HepG2 (cell line): ENCODE data around the gene TFPI. TPM values are rescaled to one million over a fixed set of nuclear protein-coding genes. Genes with fewer than 3 reads are reported as not detected.

ENCODE experiments used
- ATAC-seq: fragments of 200-7000 bp; cut with Tn5 transposase; 3 replicates; pipeline ENCODE4 v1.9.1; 2020; ENCODE audit warnings: mild to moderate bottlenecking, moderate library complexity
- BruUV-seq: library from RNA; stranded (reverse); fragments of 400-500 nt; replicated peaks from 2 replicates; lab custom pipeline; 2021; lab: Mats Ljungman, UMichigan
- CTCF ChIA-PET: fragments of 300-600 bp; formaldehyde crosslinking; extraction: SDS; loops from one replicate; lab custom pipeline; 2021; ENCODE audit warnings: low total read pairs, inconsistent platforms, low intra/inter-chr PET ratio; lab: Yijun Ruan, JAX
- POLR2A ChIA-PET: fragments of 350-600 bp; sonication (Branson Sonifier 250); formaldehyde crosslinking; loops from one replicate; lab custom pipeline; 2020; ENCODE audit warnings: antibody characterized with exemption, inconsistent platforms; lab: Yijun Ruan, JAX
- DNase-seq: peaks from one replicate; pipeline ENCODE4 v3.0.0-alpha.2; 2015; ENCODE audit warnings: low spot score
- FAIRE-seq: peaks from 3 replicates; lab custom pipeline; 2011; peaks lifted over from hg19 to GRCh38; lab: Jason Lieb, UNC
- H2AFZ ChIP-seq: one replicate; pipeline ENCODE4 v1.6.1; 2011; ENCODE audit warnings: low read length, inconsistent platforms
- H3K27ac ChIP-seq: fragments of 300-600 bp; 3 replicates; pipeline ENCODE4 v1.8.0; 2011; ENCODE audit warnings: mixed run types, mild to moderate bottlenecking, mixed read lengths, low read length, inconsistent platforms; ENCODE audit not compliant: insufficient read depth; ENCODE audit errors: extremely low read length
- H3K27me3 ChIP-seq, 2 experiments: fragments of 200-600 bp in 1 of 2; 2 replicates in 1 of 2; 3 replicates in 1 of 2; pipeline versions ENCODE4 v1.6.0 to v1.8.0; 2011; ENCODE audit warnings: low read length in 2 of 2, mild to moderate bottlenecking in 2 of 2, moderate library complexity in 2 of 2, inconsistent platforms in 1 of 2; ENCODE audit not compliant: insufficient read depth in 2 of 2, control insufficient read depth in 1 of 2
- H3K36me3 ChIP-seq, 2 experiments: fragments of 200-600 bp in 1 of 2; replicated peaks in 1 of 2; 2 replicates in 1 of 2; 3 replicates in 1 of 2; pipeline versions ENCODE4 v1.5.1 to v1.8.0; 2011; ENCODE audit warnings: low read length in 2 of 2, inconsistent platforms in 1 of 2; ENCODE audit not compliant: insufficient read depth in 2 of 2, control insufficient read depth in 1 of 2
- H3K4me1 ChIP-seq: 2 replicates; pipeline ENCODE4 v1.5.1; 2012; ENCODE audit warnings: low read length, inconsistent platforms; ENCODE audit not compliant: insufficient read depth
- H3K4me2 ChIP-seq: 2 replicates; pipeline ENCODE4 v1.6.0; 2011; ENCODE audit warnings: low read depth, low read length, inconsistent platforms
- H3K4me3 ChIP-seq, 3 experiments: fragments of 200-600 bp in 1 of 3; sonication (generic), shearing (Covaris generic) in 1 of 3; replicated peaks in 1 of 3; 2 replicates each; pipeline ENCODE4 v1.5.1; 2011 to 2016; ENCODE audit warnings: low read length in 3 of 3, inconsistent platforms in 2 of 3, low read depth in 2 of 3, mild to moderate bottlenecking in 2 of 3, control low read depth in 1 of 3, mixed read lengths in 1 of 3; ENCODE audit not compliant: insufficient read depth in 1 of 3
- H3K79me2 ChIP-seq: one replicate; pipeline ENCODE4 v1.6.1; 2011; ENCODE audit warnings: low read length, inconsistent platforms; ENCODE audit not compliant: insufficient read depth
- H3K9ac ChIP-seq: 2 replicates; pipeline ENCODE4 v1.6.0; 2011; ENCODE audit warnings: mild to moderate bottlenecking, low read depth, low read length, inconsistent platforms; ENCODE audit not compliant: insufficient read depth
- H3K9me3 ChIP-seq: 2 replicates; pipeline ENCODE4 v1.5.1; 2012; ENCODE audit warnings: mild to moderate bottlenecking, low read length
- H4K20me1 ChIP-seq: 2 replicates; pipeline ENCODE4 v1.6.0; 2011; ENCODE audit warnings: inconsistent platforms, mild to moderate bottlenecking, low read length, moderate library complexity; ENCODE audit not compliant: insufficient read depth
- ARID5B ChIP-seq: IDR thresholded peaks from 2 replicates; pipeline ENCODE4 v1.4.0; 2020; ENCODE audit warnings: mild to moderate bottlenecking, missing genetic modification reagents
- ATF1 ChIP-seq: IDR thresholded peaks from 2 replicates; pipeline ENCODE4 v1.6.1; 2016; ENCODE audit warnings: mild to moderate bottlenecking, control low read depth
- CREB1 ChIP-seq, 2 experiments: fragments of 450-650 bp in 1 of 2; IDR thresholded peaks; 2 replicates each; pipeline ENCODE4 v1.6.1; 2016 to 2017; ENCODE audit warnings: control low read depth in 1 of 2, mild to moderate bottlenecking in 1 of 2, missing compliant biosample characterization in 1 of 2, missing genetic modification characterization in 1 of 2
- DR1 ChIP-seq: sonication (generic); formaldehyde crosslinking; IDR thresholded peaks from 2 replicates; pipeline ENCODE4 v1.8.0; 2021; ENCODE audit warnings: mild to moderate bottlenecking, missing genetic modification reagents, inconsistent platforms
- ELF4 ChIP-seq: sonication (generic); formaldehyde crosslinking; IDR thresholded peaks from 2 replicates; pipeline ENCODE4 v1.5.0; 2020; ENCODE audit warnings: missing genetic modification reagents, mild to moderate bottlenecking, moderate library complexity, borderline replicate concordance
- GFI1 ChIP-seq: sonication (generic); formaldehyde crosslinking; IDR thresholded peaks from 2 replicates; pipeline ENCODE4 v1.5.0; 2020; ENCODE audit warnings: missing genetic modification reagents, mild to moderate bottlenecking, borderline replicate concordance
- KDM6A ChIP-seq: IDR thresholded peaks from 2 replicates; pipeline ENCODE4 v1.6.1; 2016; ENCODE audit warnings: low read depth
- LCORL ChIP-seq, 2 experiments: fragments of 450-650 bp in 1 of 2; sonication (generic) in 1 of 2; formaldehyde crosslinking in 1 of 2; IDR thresholded peaks; 2 replicates each; pipeline versions ENCODE4 v1.5.0 to v1.6.1; 2017 to 2020; ENCODE audit warnings: antibody characterized with exemption in 1 of 2, missing genetic modification reagents in 1 of 2
- MXI1 ChIP-seq: IDR thresholded peaks from 3 replicates; pipeline ENCODE4 v1.6.1; 2012; ENCODE audit warnings: low read depth, low read length, inconsistent platforms, borderline replicate concordance
- NFE2 ChIP-seq: sonication (generic); formaldehyde crosslinking; IDR thresholded peaks from 2 replicates; pipeline ENCODE4 v1.4.0; 2020; ENCODE audit warnings: missing genetic modification reagents
- PAF1 ChIP-seq: IDR thresholded peaks from 2 replicates; pipeline ENCODE4 v1.6.1; 2016; ENCODE audit warnings: missing genetic modification reagents, missing compliant biosample characterization
- PAX8 ChIP-seq: sonication (generic); formaldehyde crosslinking; IDR thresholded peaks from 2 replicates; pipeline ENCODE4 v1.8.0; 2022; ENCODE audit warnings: mild to moderate bottlenecking, missing genetic modification reagents, borderline replicate concordance
- SMAD3 ChIP-seq: sonication (generic); formaldehyde crosslinking; IDR thresholded peaks from 2 replicates; pipeline ENCODE4 v1.4.0; 2020; ENCODE audit warnings: missing genetic modification reagents
- TBP ChIP-seq: sonication (generic); formaldehyde crosslinking; IDR thresholded peaks from 2 replicates; pipeline ENCODE4 v1.5.0; 2020; ENCODE audit warnings: missing genetic modification reagents
- TIGD3 ChIP-seq: sonication (generic); formaldehyde crosslinking; IDR thresholded peaks from 2 replicates; pipeline ENCODE4 v1.5.1; 2020; ENCODE audit warnings: mild to moderate bottlenecking, missing genetic modification reagents, borderline replicate concordance
- YEATS2 ChIP-seq: sonication (generic); formaldehyde crosslinking; IDR thresholded peaks from 2 replicates; pipeline ENCODE4 v1.4.0; 2020; ENCODE audit warnings: missing genetic modification reagents, borderline replicate concordance
- ZNF260 ChIP-seq: sonication (generic); formaldehyde crosslinking; IDR thresholded peaks from 2 replicates; pipeline ENCODE4 v1.4.0; 2020; ENCODE audit warnings: missing genetic modification reagents, low read depth, mild to moderate bottlenecking, borderline replicate concordance
- ZSCAN29 ChIP-seq: sonication (generic); formaldehyde crosslinking; conservative IDR thresholded peaks from 2 replicates; pipeline ENCODE4 v1.4.0; 2020; ENCODE audit warnings: mild to moderate bottlenecking, missing genetic modification reagents
- WGBS: methylation state at CpG from one replicate; pipeline ENCODE4 v1.1.6; 2017; ENCODE audit warnings: low lambda C conversion rate; 5-methylcytosine and 5-hydroxymethylcytosine counted together
- in situ Hi-C: cut with HindIII; loops from 2 replicates; pipeline ENCODE4 v1.10.0; 2017; ENCODE audit warnings: low pct_unique_long_range_greater_than_20kb; ENCODE audit not compliant: extremely low pct_ligation_motif_present
- intact Hi-C: fragments of 100-400 bp; cut with micrococcal nuclease; formaldehyde crosslinking; loops from one replicate; pipeline ENCODE4 v1.10.0; 2022; ENCODE audit not compliant: unreplicated experiment
- polyA plus RNA-seq, 8 experiments: library from polyadenylated mRNA; depleted of rRNA in 3 of 8; stranded (reverse) in 7 of 8; unstranded in 1 of 8; fragments of >200 nt; fragmentation: Illumina TruSeq in 4 of 8; extraction: Trizol in 4 of 8; gene quantifications; 2 replicates each; pipeline versions ENCODE4 v1.2.1 to v1.2.3, GENCODE V29; 2011 to 2016; ENCODE audit warnings: low read depth in 4 of 8, missing spikeins in 1 of 8, mixed read lengths in 1 of 8; ENCODE audit not compliant: insufficient read depth in 1 of 8
- total RNA-seq, 5 experiments: library from RNA; depleted of rRNA; stranded (reverse); fragments of >200 nt; fragmentation: Illumina TruSeq; extraction: Trizol; gene quantifications; 2 replicates each; pipeline ENCODE4 v1.2.3, GENCODE V29; 2016; ENCODE audit warnings: low read depth in 1 of 5
- TF ChIP-seq, protein P1 (sequence below): sonication (generic); formaldehyde crosslinking; IDR thresholded peaks from 2 replicates; pipeline ENCODE4 v1.5.1; 2020; ENCODE audit warnings: missing genetic modification reagents, mild to moderate bottlenecking, borderline replicate concordance

The TFPI gene
- total and polyA plus RNA-seq, 2 of the 13 experiments (the other 11 are each of a cell fraction or from before 2014, with no cell fraction given) = 301 to 436 TPM

DNA sequence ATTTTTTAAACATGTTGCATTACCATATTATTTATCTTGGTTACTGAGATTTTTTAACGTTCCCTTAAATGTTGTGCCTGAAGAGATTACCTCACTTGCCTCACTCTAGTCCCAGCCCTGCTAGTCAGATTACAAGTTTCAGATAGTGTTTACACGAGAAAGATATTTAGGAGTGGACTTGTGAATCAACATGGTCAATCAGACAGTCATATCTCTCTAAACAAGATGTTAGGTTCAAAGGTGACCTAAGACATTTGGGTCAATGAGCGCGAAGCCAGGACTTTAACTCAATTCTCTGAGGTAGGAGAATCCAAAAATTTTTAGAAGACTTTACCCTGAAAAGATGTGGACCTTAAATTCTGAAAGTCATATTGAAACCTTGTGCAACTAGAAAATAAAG, 91.4 kb downstream of the TFPI start:
- DNase-seq = peak; percentile 18
- in situ Hi-C loops = no loop called here
- BruUV-seq = no TSS peak
- ATAC-seq = no peak; the same call in 2 of the 3 replicates
- FAIRE-seq = no peak
- Histone ChIP-seq H3K9ac (no peak overlapping the region), H4K20me1 (no peaks in the 10 kb centered on the region), H3K79me2 (no peaks in the 10 kb centered on the region), H3K27me3 (no peaks in the 10 kb centered on the region), H3K4me1 (peaks cover 12% of the 10 kb centered on the region), H3K4me2 (peak overlapping the region; percentile 64), H3K4me3 (no peak overlapping the region), H2AFZ (no peak overlapping the region), H3K9me3 (no peaks in the 10 kb centered on the region), H3K27ac (no peak overlapping the region), H3K36me3 (peaks cover 1 to 3% of the 10 kb centered on the region in 2 experiments; a peak in 3 of 5 replicates)
- POLR2A ChIA-PET = no interaction called here
- WGBS = 27% methylated on average over 4 of the region's 4 CpGs
- intact Hi-C loops = no loop called here
- CTCF ChIA-PET = no interaction called here
- no peak for TF ChIP-seq CREB1 (IDR thresholded peaks at IDR 0.05)
- 0 out of 2 replicates have a peak, but pooled peaks have one; percentile 4 for TF ChIP-seq CREB1 (CRISPR knock-in tag; IDR thresholded peaks at IDR 0.05)
- TF ChIP-seq YEATS2 (CRISPR knock-in tag) = no peak
- TF ChIP-seq KDM6A = no peak
- TF ChIP-seq ZNF260 (CRISPR knock-in tag) = no peak
- TF ChIP-seq NFE2 (CRISPR knock-in tag) = no peak
- no peak for TF ChIP-seq ELF4
- no peak for TF ChIP-seq TIGD3 (CRISPR knock-in tag)
- peak; percentile 92 for TF ChIP-seq PAF1
- no peak for TF ChIP-seq SMAD3 (CRISPR knock-in tag)
- TF ChIP-seq GFI1 (CRISPR knock-in tag) = no peak
- no peak for TF ChIP-seq LCORL (IDR thresholded peaks at IDR 0.05)
- TF ChIP-seq LCORL (CRISPR knock-in tag; IDR thresholded peaks at IDR 0.05) = no peak
- no peak for TF ChIP-seq ATF1 (CRISPR knock-in tag)
- TF ChIP-seq, protein P1, sequence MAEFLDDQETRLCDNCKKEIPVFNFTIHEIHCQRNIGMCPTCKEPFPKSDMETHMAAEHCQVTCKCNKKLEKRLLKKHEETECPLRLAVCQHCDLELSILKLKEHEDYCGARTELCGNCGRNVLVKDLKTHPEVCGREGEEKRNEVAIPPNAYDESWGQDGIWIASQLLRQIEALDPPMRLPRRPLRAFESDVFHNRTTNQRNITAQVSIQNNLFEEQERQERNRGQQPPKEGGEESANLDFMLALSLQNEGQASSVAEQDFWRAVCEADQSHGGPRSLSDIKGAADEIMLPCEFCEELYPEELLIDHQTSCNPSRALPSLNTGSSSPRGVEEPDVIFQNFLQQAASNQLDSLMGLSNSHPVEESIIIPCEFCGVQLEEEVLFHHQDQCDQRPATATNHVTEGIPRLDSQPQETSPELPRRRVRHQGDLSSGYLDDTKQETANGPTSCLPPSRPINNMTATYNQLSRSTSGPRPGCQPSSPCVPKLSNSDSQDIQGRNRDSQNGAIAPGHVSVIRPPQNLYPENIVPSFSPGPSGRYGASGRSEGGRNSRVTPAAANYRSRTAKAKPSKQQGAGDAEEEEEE (CRISPR knock-in tag) = no peak
- TF ChIP-seq MXI1 = no peak
- TF ChIP-seq TBP = no peak
- no peak for TF ChIP-seq DR1 (CRISPR knock-in tag)
- peak; percentile 16; the same call in 1 of the 2 replicates for TF ChIP-seq ARID5B (CRISPR knock-in tag)
- TF ChIP-seq ZSCAN29 = no peak
- no peak for TF ChIP-seq PAX8
